H1 (cell line): ENCODE data around the gene ACP2. TPM values are rescaled to one million over a fixed set of nuclear protein-coding genes. Genes with fewer than 3 reads are reported as not detected.

Experiments
- CTCF ChIA-PET: fragments of 300-600 bp; sonication (Branson Sonifier 250); formaldehyde crosslinking; loops from one replicate; lab custom pipeline; 2021; ENCODE audit not compliant: partially characterized antibody; lab: Charles Lee
- POLR2A ChIA-PET: fragments of 300-600 bp; sonication (Branson Sonifier 250); formaldehyde crosslinking; loops from one replicate; lab custom pipeline; 2021; ENCODE audit warnings: inconsistent platforms; ENCODE audit not compliant: partially characterized antibody; lab: Charles Lee
- DNase-seq, 2 experiments: peaks; one replicate each; pipeline versions ENCODE4 v3.0.0 to v3.0.0-alpha.2; 2010 to 2022; ENCODE audit warnings: low spot score in 2 of 2, low read depth in 1 of 2, mixed read lengths in 1 of 2
- FAIRE-seq: peaks from 2 replicates; lab custom pipeline; 2011; peaks lifted over from hg19 to GRCh38; lab: Jason Lieb, UNC
- H2AFZ ChIP-seq: 2 replicates; pipeline ENCODE4 v1.8.1; 2012; ENCODE audit warnings: low read length, inconsistent platforms
- H2AK5ac ChIP-seq: 2 replicates; pipeline ENCODE4 v1.6.1; 2013; ENCODE audit warnings: low read depth, low read length
- H2BK120ac ChIP-seq: replicated peaks from 2 replicates; pipeline ENCODE3; 2013; ENCODE audit warnings: low read depth, low read length, inconsistent platforms
- H2BK12ac ChIP-seq: 2 replicates; pipeline ENCODE4 v1.6.1; 2013; ENCODE audit warnings: low read depth, low read length
- H2BK15ac ChIP-seq: 2 replicates; pipeline ENCODE4 v1.6.1; 2013; ENCODE audit warnings: low read length
- H2BK20ac ChIP-seq: 2 replicates; pipeline ENCODE4 v1.6.1; 2013; ENCODE audit warnings: low read length
- H2BK5ac ChIP-seq: 2 replicates; pipeline ENCODE4 v1.6.1; 2013; ENCODE audit warnings: low read depth, low read length
- H3K14ac ChIP-seq: 2 replicates; pipeline ENCODE4 v1.6.1; 2013; ENCODE audit warnings: inconsistent platforms; ENCODE audit not compliant: insufficient read length
- H3K18ac ChIP-seq: 2 replicates; pipeline ENCODE4 v1.6.1; 2013; ENCODE audit warnings: low read length; ENCODE audit errors: extremely low read depth
- H3K23ac ChIP-seq: 2 replicates; pipeline ENCODE4 v1.6.1; 2013; ENCODE audit warnings: inconsistent platforms; ENCODE audit not compliant: insufficient read length
- H3K23me2 ChIP-seq: 2 replicates; pipeline ENCODE4 v1.6.1; 2013; ENCODE audit warnings: low read depth, low read length
- H3K27ac ChIP-seq: 2 replicates; pipeline ENCODE4 v1.6.1; 2011; ENCODE audit warnings: low read depth, low read length, inconsistent platforms
- H3K27me3 ChIP-seq, 4 experiments: replicated peaks in 1 of 4; 1 replicate in 1 of 4; 2 replicates in 3 of 4; pipeline versions ENCODE4 v1.6.1 to v1.8.1; 2011 to 2013; ENCODE audit warnings: low read length in 3 of 4, mild to moderate bottlenecking in 3 of 4, inconsistent platforms in 2 of 4, mixed read lengths in 2 of 4, moderate library complexity in 1 of 4; ENCODE audit not compliant: control insufficient read depth in 3 of 4, insufficient read depth in 3 of 4; ENCODE audit errors: extremely low read depth in 1 of 4
- H3K36me3 ChIP-seq, 4 experiments: 2 replicates each; pipeline versions ENCODE4 v1.6.1 to v1.8.1; 2011 to 2013; ENCODE audit warnings: mild to moderate bottlenecking in 4 of 4, low read length in 3 of 4, moderate library complexity in 2 of 4, control low read depth in 1 of 4, inconsistent platforms in 1 of 4; ENCODE audit not compliant: insufficient read depth in 4 of 4, control insufficient read depth in 2 of 4
- H3K4ac ChIP-seq: replicated peaks from 2 replicates; pipeline ENCODE3; 2013; ENCODE audit warnings: low read length, low read depth, mixed read lengths, inconsistent platforms; ENCODE audit not compliant: insufficient read length
- H3K4me1 ChIP-seq, 4 experiments: replicated peaks in 1 of 4; 1 replicate in 1 of 4; 2 replicates in 3 of 4; pipeline versions ENCODE4 v1.6.1 to v1.8.1; 2011 to 2013; ENCODE audit warnings: low read length in 3 of 4, inconsistent platforms in 2 of 4, mixed read lengths in 1 of 4; ENCODE audit not compliant: insufficient read depth in 4 of 4, control insufficient read depth in 3 of 4
- H3K4me2 ChIP-seq, 2 experiments: 2 replicates each; pipeline versions ENCODE4 v1.6.1 to v1.8.1; 2011 to 2013; ENCODE audit warnings: low read depth in 2 of 2, low read length in 2 of 2, control low read depth in 1 of 2, inconsistent platforms in 1 of 2, mild to moderate bottlenecking in 1 of 2; ENCODE audit not compliant: insufficient read depth in 1 of 2
- H3K4me3 ChIP-seq, 4 experiments: fragments of 200-600, 300-600 bp in 1 of 4; sonication (generic), shearing (Covaris generic), sonication (Bioruptor Twin) in 1 of 4; 2 replicates each; pipeline versions ENCODE4 v1.5.1 to v1.8.1; 2011 to 2016; ENCODE audit warnings: low read length in 4 of 4, low read depth in 3 of 4, control low read depth in 2 of 4, inconsistent platforms in 2 of 4, mild to moderate bottlenecking in 2 of 4, mixed read lengths in 1 of 4, moderate library complexity in 1 of 4; ENCODE audit not compliant: insufficient read depth in 2 of 4; ENCODE audit errors: extremely low read depth in 1 of 4
- H3K56ac ChIP-seq: replicated peaks from 2 replicates; pipeline ENCODE3; 2013; ENCODE audit warnings: low read depth, mild to moderate bottlenecking, mixed read lengths, low read length, inconsistent platforms; ENCODE audit not compliant: insufficient read length
- H3K79me1 ChIP-seq: 2 replicates; pipeline ENCODE4 v1.6.1; 2013; ENCODE audit warnings: low read depth, low read length, control low read depth
- H3K79me2 ChIP-seq, 2 experiments: 2 replicates each; pipeline versions ENCODE4 v1.6.1 to v1.8.1; 2012 to 2013; ENCODE audit warnings: low read length in 2 of 2, mild to moderate bottlenecking in 2 of 2, inconsistent platforms in 1 of 2; ENCODE audit not compliant: insufficient read depth in 2 of 2, control insufficient read depth in 1 of 2
- H3K9ac ChIP-seq, 4 experiments: replicated peaks in 1 of 4; 1 replicate in 1 of 4; 2 replicates in 3 of 4; pipeline versions ENCODE4 v1.6.1 to v1.8.1; 2011 to 2013; ENCODE audit warnings: low read depth in 3 of 4, low read length in 3 of 4, control low read depth in 2 of 4, mild to moderate bottlenecking in 2 of 4, moderate library complexity in 2 of 4, inconsistent platforms in 1 of 4; ENCODE audit errors: extremely low read depth in 1 of 4
- H3K9me3 ChIP-seq, 2 experiments: 2 replicates each; pipeline versions ENCODE4 v1.6.1 to v1.8.1; 2012 to 2013; ENCODE audit warnings: mild to moderate bottlenecking in 2 of 2, moderate library complexity in 2 of 2, control low read depth in 1 of 2, inconsistent platforms in 1 of 2, low read depth in 1 of 2, low read length in 1 of 2, mixed read lengths in 1 of 2; ENCODE audit not compliant: insufficient read depth in 2 of 2
- H4K20me1 ChIP-seq, 2 experiments: replicated peaks in 1 of 2; 2 replicates each; pipeline versions ENCODE3 to v1.8.1; 2011 to 2013; ENCODE audit warnings: inconsistent platforms in 2 of 2, low read length in 2 of 2, mild to moderate bottlenecking in 1 of 2; ENCODE audit not compliant: insufficient read depth in 2 of 2, control insufficient read depth in 1 of 2
- H4K5ac ChIP-seq: 2 replicates; pipeline ENCODE4 v1.6.1; 2013; ENCODE audit warnings: low read length, low read depth, mixed read lengths, inconsistent platforms; ENCODE audit not compliant: insufficient read length
- H4K8ac ChIP-seq: 2 replicates; pipeline ENCODE4 v1.8.0; 2013; ENCODE audit warnings: mild to moderate bottlenecking, moderate library complexity, low read length, inconsistent platforms; ENCODE audit not compliant: insufficient read depth; ENCODE audit errors: extremely low read depth
- H4K91ac ChIP-seq: replicated peaks from 2 replicates; pipeline ENCODE3; 2013; ENCODE audit warnings: low read length, mixed read lengths, inconsistent platforms; ENCODE audit not compliant: insufficient read length
- ATF2 ChIP-seq: IDR thresholded peaks from 2 replicates; pipeline ENCODE4 v1.6.1; 2012; ENCODE audit warnings: low read length, inconsistent platforms
- CTCF ChIP-seq, 3 experiments: IDR thresholded peaks; 1 replicate in 2 of 3; 2 replicates in 1 of 3; pipeline versions ENCODE4 v1.5.1 to v1.6.1; 2011; ENCODE audit warnings: low read length in 3 of 3, mild to moderate bottlenecking in 3 of 3, inconsistent platforms in 2 of 3, low read depth in 1 of 3, moderate library complexity in 1 of 3; ENCODE audit not compliant: insufficient read depth in 1 of 3; ENCODE audit errors: control extremely low read depth in 1 of 3
- NANOG ChIP-seq: IDR thresholded peaks from 2 replicates; pipeline ENCODE4 v1.6.1; 2011; ENCODE audit warnings: low read length, low read depth, mild to moderate bottlenecking, inconsistent platforms; ENCODE audit not compliant: insufficient read depth, poor library complexity, severe bottlenecking
- POLR2A ChIP-seq, 2 experiments: IDR thresholded peaks; 1 replicate in 1 of 2; 2 replicates in 1 of 2; pipeline ENCODE4 v1.6.1; 2011; ENCODE audit warnings: low read depth in 2 of 2, low read length in 2 of 2, mild to moderate bottlenecking in 2 of 2; ENCODE audit errors: control extremely low read depth in 1 of 2
- RAD21 ChIP-seq, 2 experiments: IDR thresholded peaks in 1 of 2; conservative IDR thresholded peaks in 1 of 2; 2 replicates each; pipeline ENCODE4 v1.6.1; 2011; ENCODE audit warnings: low read depth in 2 of 2, low read length in 2 of 2, improper control_type of control experiment in 1 of 2, inconsistent platforms in 1 of 2, mild to moderate bottlenecking in 1 of 2, moderate library complexity in 1 of 2
- RNF2 ChIP-seq: fragments of 200-900, 300-1000 bp; sonication (generic); IDR thresholded peaks from 2 replicates; pipeline ENCODE4 v1.7.1; 2016; ENCODE audit warnings: borderline replicate concordance, low read depth, mild to moderate bottlenecking, antibody characterized with exemption, low read length; ENCODE audit not compliant: poor library complexity, severe bottlenecking; ENCODE audit errors: missing control alignments
- WGBS, 2 experiments: shearing (Covaris generic) in 1 of 2; methylation state at CpG; one replicate each; pipeline versions ENCODE4 v1.1.6 to v1.1.7; 2013 to 2015; ENCODE audit warnings: low lambda C conversion rate in 2 of 2, mixed read lengths in 2 of 2, inconsistent platforms in 1 of 2, low coverage in 1 of 2, missing lambda C conversion rate in 1 of 2; ENCODE audit not compliant: insufficient replicate concordance in 2 of 2, insufficient coverage in 1 of 2, insufficient read length in 1 of 2; ENCODE audit errors: extremely low coverage in 1 of 2, missing lambda C conversion rate in 1 of 2; 5-methylcytosine and 5-hydroxymethylcytosine counted together
- polyA plus RNA-seq, 7 experiments: library from polyadenylated mRNA; depleted of rRNA in 3 of 7; stranded (reverse) in 5 of 7; unstranded in 2 of 7; fragments of >200 nt in 5 of 7; fragments of 200-250 nt in 2 of 7; gene quantifications; 1 replicate in 5 of 7; 2 replicates in 1 of 7; 4 replicates in 1 of 7; pipeline versions ENCODE4 v1.2.1 to v1.2.3, GENCODE V29; 2011 to 2013; ENCODE audit warnings: missing spikeins in 2 of 7, mixed read lengths in 2 of 7
- total RNA-seq: library from RNA; stranded (reverse); fragmentation: NEBNext Ultra II Directional; extraction: Animal tissue kit (Norgen Biotek cat#: 25700); gene quantifications from 2 replicates; pipeline ENCODE4 v1.2.1, GENCODE V29; 2021

Gene ACP2
- total and polyA plus RNA-seq, 2 of the 8 experiments (the other 6 are each of a cell fraction or from before 2014, with no cell fraction given) = 17.8 to 19.8 TPM

GRCh38 chr11:47233989-47234668 lies 14.5 kb downstream of the ACP2 start:
- Histone ChIP-seq H3K4me3 (no peak overlapping the region), H2BK20ac (no peak overlapping the region), H3K79me2 (no peaks in the 10 kb centered on the region), H2BK120ac (no peak overlapping the region), H2BK5ac (no peak overlapping the region; the same call in 1 of the 2 replicates), H4K20me1 (peaks cover 0 to 5% of the 10 kb centered on the region in 2 experiments), H2AK5ac (no peak overlapping the region), H3K4ac (no peak overlapping the region), H2AFZ (no peak overlapping the region), H3K9ac (no peak overlapping the region), H3K23ac (no peak overlapping the region), H3K23me2 (no peaks in the 10 kb centered on the region), H2BK15ac (no peak overlapping the region), H4K5ac (no peak overlapping the region), H4K8ac (no peak overlapping the region), H3K36me3 (peaks cover 10 to 35% (median 31%) of the 10 kb centered on the region in 4 experiments), H3K9me3 (no peaks in the 10 kb centered on the region), H3K56ac (no peak overlapping the region), H3K79me1 (no peaks in the 10 kb centered on the region; the same call in 1 of the 2 replicates), H3K14ac (no peak overlapping the region), H3K18ac (no peak overlapping the region), H2BK12ac (no peak overlapping the region), H4K91ac (no peak overlapping the region), H3K4me2 (no peak overlapping the region), H3K27me3 (no peaks in the 10 kb centered on the region), H3K4me1 (0 out of 7 replicates have a peak, but pooled peaks cover 0 to 2% (median 0%) of the 10 kb centered on the region in 4 experiments), H3K27ac (no peak overlapping the region)
- FAIRE-seq = no peak
- POLR2A ChIA-PET = interaction anchor here (0.8 to 11.9 kb wide), 12 partner anchors 11 to 186 kb away, joined by 3 to 138 read pairs (median 6); partner anchors contain the start of genes ACP2, DDB2 and NR1H3
- no peak for DNase-seq
- 95% methylated on average over 8 of the region's 11 CpGs; no CpG with 5 or more reads in 1 of the 2 experiments for WGBS, 2 experiments
- CTCF ChIA-PET = interaction anchor here (0.6 to 11.4 kb wide), 30 partner anchors 9 to 169 kb away, joined by 3 to 107 read pairs (median 4); partner anchors contain the start of genes ACP2, ARFGAP2, DDB2 and MYBPC3
- TF ChIP-seq RAD21 (IDR thresholded peaks at IDR 0.05 in 1 of 2, conservative IDR thresholded peaks at IDR 0.05 in 1 of 2; ENCODE audit: low read depth in 2 of 2, low read length in 2 of 2) (peak; percentile 51 to 58; a peak in 3 of 4 replicates), CTCF (IDR thresholded peaks at IDR 0.05; ENCODE audit: control extremely low read depth in 1 of 3, insufficient read depth in 1 of 3, low read depth in 1 of 3, low read length in 3 of 3) (peak; percentile 21 to 53 (median 52)), POLR2A (IDR thresholded peaks at IDR 0.05; ENCODE audit: control extremely low read depth in 1 of 2, low read depth in 2 of 2, low read length in 2 of 2) (peak in 1 of 2 experiments; percentile 17; a peak in 1 of 3 replicates), NANOG (no peak), RNF2 (no peak), ATF2 (no peak)
